Liver (tissue), 9 donors: Measurements from ENCODE around the gene BRSK2. TPM values are rescaled to one million over a fixed set of nuclear protein-coding genes. Genes with fewer than 3 reads are reported as not detected.

Source experiments
- DNase-seq: peaks from one replicate; pipeline ENCODE4 v3.0.0-alpha.2; 2017; ENCODE audit warnings: low spot score
- H3K27ac ChIP-seq, 2 donors: one replicate each; pipeline ENCODE4 v1.7.0; 2013; ENCODE audit warnings: inconsistent platforms in 2 of 2, low read length in 2 of 2, control low read depth in 1 of 2, low read depth in 1 of 2, mild to moderate bottlenecking in 1 of 2
- H3K27me3 ChIP-seq, 4 donors: one replicate each; pipeline versions ENCODE4 v1.6.1 to v1.7.0; 2013; ENCODE audit warnings: low read length in 3 of 4, inconsistent platforms in 1 of 4, mild to moderate bottlenecking in 1 of 4, moderate library complexity in 1 of 4; ENCODE audit not compliant: control insufficient read depth in 4 of 4, insufficient read depth in 4 of 4
- H3K36me3 ChIP-seq, 4 donors: one replicate each; pipeline versions ENCODE4 v1.6.1 to v1.7.0; 2013; ENCODE audit warnings: low read length in 3 of 4, mild to moderate bottlenecking in 3 of 4, low read depth in 1 of 4, moderate library complexity in 1 of 4; ENCODE audit not compliant: control insufficient read depth in 4 of 4, insufficient read depth in 3 of 4
- H3K4me1 ChIP-seq, 4 donors: one replicate each; pipeline versions ENCODE4 v1.6.1 to v1.7.0; 2013; ENCODE audit warnings: low read length in 3 of 4, mild to moderate bottlenecking in 3 of 4, moderate library complexity in 1 of 4; ENCODE audit not compliant: control insufficient read depth in 4 of 4, insufficient read depth in 4 of 4
- H3K4me3 ChIP-seq, 3 donors: one replicate each; pipeline versions ENCODE4 v1.6.1 to v1.7.0; 2013; ENCODE audit warnings: low read length in 3 of 3, control low read depth in 1 of 3, low read depth in 1 of 3, mild to moderate bottlenecking in 1 of 3
- H3K9ac ChIP-seq, 2 donors: one replicate each; pipeline ENCODE4 v1.7.0; 2013; ENCODE audit warnings: low read length in 2 of 2, mild to moderate bottlenecking in 2 of 2, moderate library complexity in 2 of 2, control low read depth in 1 of 2, low read depth in 1 of 2
- H3K9me3 ChIP-seq, 4 donors: one replicate each; pipeline versions ENCODE4 v1.6.1 to v1.7.0; 2013; ENCODE audit warnings: low read length in 3 of 4; ENCODE audit not compliant: control insufficient read depth in 4 of 4
- ATF3 ChIP-seq: IDR thresholded peaks from 2 replicates; pipeline ENCODE4 v1.6.1; 2016; ENCODE audit warnings: antibody characterized with exemption
- CTCF ChIP-seq: fragments of 150-350 bp; IDR thresholded peaks from 2 replicates; pipeline ENCODE4 v1.5.1; 2017; ENCODE audit warnings: improper control_type of control experiment, low read depth, low read length; ENCODE audit not compliant: missing input control
- EGR1 ChIP-seq, 2 donors: IDR thresholded peaks; 2 replicates each; pipeline ENCODE4 v1.6.1; 2016 to 2018; ENCODE audit warnings: antibody characterized with exemption in 2 of 2, low read depth in 2 of 2
- FOXA1 ChIP-seq: IDR thresholded peaks from 2 replicates; pipeline ENCODE4 v1.6.1; 2016; ENCODE audit warnings: antibody characterized with exemption
- FOXA2 ChIP-seq: IDR thresholded peaks from 2 replicates; pipeline ENCODE4 v1.6.1; 2016; ENCODE audit warnings: antibody characterized with exemption
- GABPA ChIP-seq, 2 donors: IDR thresholded peaks in 1 of 2; conservative IDR thresholded peaks in 1 of 2; 2 replicates each; pipeline ENCODE4 v1.6.1; 2016; ENCODE audit warnings: antibody characterized with exemption in 2 of 2, mild to moderate bottlenecking in 1 of 2, moderate library complexity in 1 of 2
- HNF4A ChIP-seq, 2 donors: conservative IDR thresholded peaks; 2 replicates each; pipeline ENCODE4 v1.6.1; 2016; ENCODE audit warnings: antibody characterized with exemption in 2 of 2, mild to moderate bottlenecking in 2 of 2
- HNF4G ChIP-seq: IDR thresholded peaks from 2 replicates; pipeline ENCODE4 v1.6.1; 2016; ENCODE audit warnings: antibody characterized with exemption
- JUND ChIP-seq, 2 donors: IDR thresholded peaks; 2 replicates each; pipeline ENCODE4 v1.6.1; 2016; ENCODE audit warnings: antibody characterized with exemption in 2 of 2
- MAX ChIP-seq: IDR thresholded peaks from 2 replicates; pipeline ENCODE4 v1.6.1; 2016; ENCODE audit warnings: antibody characterized with exemption
- NR2F2 ChIP-seq: IDR thresholded peaks from 2 replicates; pipeline ENCODE4 v1.6.1; 2016; ENCODE audit warnings: antibody characterized with exemption
- RAD21 ChIP-seq, 2 donors: IDR thresholded peaks; 2 replicates each; pipeline ENCODE4 v1.6.1; 2016; ENCODE audit warnings: antibody characterized with exemption in 2 of 2, mild to moderate bottlenecking in 2 of 2
- REST ChIP-seq: IDR thresholded peaks from 2 replicates; pipeline ENCODE4 v1.6.1; 2016; ENCODE audit warnings: antibody characterized with exemption, mild to moderate bottlenecking
- RXRA ChIP-seq, 2 donors: IDR thresholded peaks; 2 replicates each; pipeline ENCODE4 v1.6.1; 2017 to 2018; ENCODE audit warnings: antibody characterized with exemption in 2 of 2, mild to moderate bottlenecking in 1 of 2
- SP1 ChIP-seq: IDR thresholded peaks from 2 replicates; pipeline ENCODE4 v1.6.1; 2018; ENCODE audit warnings: antibody characterized with exemption, mild to moderate bottlenecking
- TAF1 ChIP-seq: conservative IDR thresholded peaks from 2 replicates; pipeline ENCODE4 v1.6.1; 2016; ENCODE audit warnings: antibody characterized with exemption, mild to moderate bottlenecking
- YY1 ChIP-seq: IDR thresholded peaks from 2 replicates; pipeline ENCODE4 v1.6.1; 2016; ENCODE audit warnings: antibody characterized with exemption, mild to moderate bottlenecking
- ZBTB33 ChIP-seq: IDR thresholded peaks from 2 replicates; pipeline ENCODE4 v1.6.1; 2016; ENCODE audit warnings: antibody characterized with exemption
- WGBS: extraction: QIAGEN DNeasy Blood & Tissue Kit; methylation state at CpG from one replicate; pipeline ENCODE4 v1.1.7; 2013; 5-methylcytosine and 5-hydroxymethylcytosine counted together
- polyA plus RNA-seq, 2 donors: library from polyadenylated mRNA; stranded (reverse) in 1 of 2; unstranded in 1 of 2; fragments of 200-250 nt in 1 of 2; fragments of >200 nt in 1 of 2; fragmentation: Nextera tagmentation in 1 of 2; extraction: Ambion mirVana in 1 of 2; gene quantifications; one replicate each; pipeline versions ENCODE4 v1.2.1 to v1.2.3, GENCODE V29; 2013 to 2015
- total RNA-seq, 2 donors: library from RNA; depleted of rRNA; stranded (reverse); fragments of >200 nt; gene quantifications; one replicate each; pipeline ENCODE4 v1.2.3, GENCODE V29; 2014
- donor health status: healthy.
- donor health status: healthy.
- donor health status: healthy.
- donor health status: healthy.
- donor health status: healthy.

BRSK2 gene
- total and polyA plus RNA-seq, 4 donors: 0.05 to 0.17 TPM; not detected in 2

GRCh38 chr11:1397862-1398527 is 8.3 kb downstream of the BRSK2 start (continued):
- TF ChIP-seq ZBTB33: no peak
- no peak for TF ChIP-seq HNF4A (conservative IDR thresholded peaks at IDR 0.05)
- no peak for TF ChIP-seq TAF1
- no peak for TF ChIP-seq YY1
- no peak for TF ChIP-seq GABPA (IDR thresholded peaks at IDR 0.05 in 1 of 2, conservative IDR thresholded peaks at IDR 0.05 in 1 of 2)
- TF ChIP-seq JUND (IDR thresholded peaks at IDR 0.05): no peak
- TF ChIP-seq EGR1 (IDR thresholded peaks at IDR 0.05; ENCODE audit: low read depth in 2 of 2): no peak
- TF ChIP-seq SP1: no peak
- TF ChIP-seq FOXA1: no peak

GRCh38 chr11:1398528-1399235 is 8.9 kb downstream of the BRSK2 start:
- Histone ChIP-seq H3K9ac (no peak overlapping the region), H3K9me3 (no peaks in the 10 kb centered on the region), H3K36me3 (no peaks in the 10 kb centered on the region), H3K27ac (no peak overlapping the region), H3K27me3 (no peaks in the 10 kb centered on the region), H3K4me1 (no peaks in the 10 kb centered on the region), H3K4me3 (no peak overlapping the region)
- TF ChIP-seq NR2F2 (no peak), ATF3 (no peak), MAX (no peak), RAD21 (IDR thresholded peaks at IDR 0.05) (no peak), TAF1 (no peak), RXRA (IDR thresholded peaks at IDR 0.05) (no peak), ZBTB33 (no peak), HNF4A (conservative IDR thresholded peaks at IDR 0.05) (no peak), SP1 (no peak), FOXA1 (no peak), YY1 (no peak), CTCF (no peak), EGR1 (IDR thresholded peaks at IDR 0.05; ENCODE audit: low read depth in 2 of 2) (no peak), FOXA2 (no peak), JUND (IDR thresholded peaks at IDR 0.05) (no peak), REST (no peak), GABPA (IDR thresholded peaks at IDR 0.05 in 1 of 2, conservative IDR thresholded peaks at IDR 0.05 in 1 of 2) (no peak), HNF4G (no peak)
- 80% methylated on average over 23 of the region's 23 CpGs for WGBS
- no peak for DNase-seq
